Measurements from ENCODE around the gene GRIFIN. TPM values are rescaled to one million over a fixed set of nuclear protein-coding genes. Genes with fewer than 3 reads are reported as not detected.

GRIFIN gene
- total RNA-seq, 1 donor from 2014 or later = not detected

- Histone ChIP-seq H3K9me3 (ENCODE audit: control insufficient read depth in 3 of 3, low read length in 3 of 3) (no peaks in the 10 kb centered on the region), H3K27me3 (ENCODE audit: control insufficient read depth in 3 of 3, insufficient read depth in 3 of 3, low read length in 3 of 3) (peaks cover 23 to 41% (median 28%) of the 10 kb centered on the region in 3 donors), H3K27ac (ENCODE audit: low read depth, low read length) (no peak overlapping the region), H3K36me3 (ENCODE audit: control insufficient read depth in 3 of 3, insufficient read depth in 3 of 3, low read length in 3 of 3) (no peaks in the 10 kb centered on the region), H3K4me3 (ENCODE audit: low read length in 3 of 3) (no peak overlapping the region), H3K9ac (ENCODE audit: low read depth in 1 of 3, low read length in 3 of 3) (no peak overlapping the region), H3K4me1 (ENCODE audit: control insufficient read depth in 3 of 3, insufficient read depth in 3 of 3, low read length in 3 of 3) (peaks cover 22 to 34% (median 26%) of the 10 kb centered on the region in 3 donors)
Measured at GRCh38 chr7:2493205-2494164, 17.3 kb upstream of the GRIFIN start.

GRCh38 chr7:2492038-2492437 is 15.8 kb upstream of the GRIFIN start:
- Histone ChIP-seq H3K36me3 (ENCODE audit: control insufficient read depth in 3 of 3, insufficient read depth in 3 of 3, low read length in 3 of 3) (no peaks in the 10 kb centered on the region), H3K4me1 (ENCODE audit: control insufficient read depth in 3 of 3, insufficient read depth in 3 of 3, low read length in 3 of 3) (peaks cover 31 to 42% (median 40%) of the 10 kb centered on the region in 3 donors), H3K27me3 (ENCODE audit: control insufficient read depth in 3 of 3, insufficient read depth in 3 of 3, low read length in 3 of 3) (peaks cover 16 to 32% (median 22%) of the 10 kb centered on the region in 3 donors), H3K9ac (ENCODE audit: low read depth in 1 of 3, low read length in 3 of 3) (no peak overlapping the region), H3K4me3 (ENCODE audit: low read length in 3 of 3) (no peak overlapping the region), H3K27ac (ENCODE audit: low read depth, low read length) (no peak overlapping the region), H3K9me3 (ENCODE audit: control insufficient read depth in 3 of 3, low read length in 3 of 3) (no peaks in the 10 kb centered on the region)

- Histone ChIP-seq H3K4me1 (ENCODE audit: control insufficient read depth in 3 of 3, insufficient read depth in 3 of 3, low read length in 3 of 3) (peaks cover 31 to 42% (median 40%) of the 10 kb centered on the region in 3 donors), H3K4me3 (ENCODE audit: low read length in 3 of 3) (no peak overlapping the region), H3K27me3 (ENCODE audit: control insufficient read depth in 3 of 3, insufficient read depth in 3 of 3, low read length in 3 of 3) (peaks cover 11 to 24% (median 14%) of the 10 kb centered on the region in 3 donors), H3K9me3 (ENCODE audit: control insufficient read depth in 3 of 3, low read length in 3 of 3) (no peaks in the 10 kb centered on the region), H3K36me3 (ENCODE audit: control insufficient read depth in 3 of 3, insufficient read depth in 3 of 3, low read length in 3 of 3) (no peaks in the 10 kb centered on the region), H3K9ac (ENCODE audit: low read depth in 1 of 3, low read length in 3 of 3) (no peak overlapping the region), H3K27ac (ENCODE audit: low read depth, low read length) (peak overlapping the region; percentile 30)
Measured at GRCh38 chr7:2490181-2490651, 14.0 kb upstream of the GRIFIN start.

- Histone ChIP-seq H3K27ac (ENCODE audit: low read depth, low read length) (no peak overlapping the region), H3K27me3 (ENCODE audit: control insufficient read depth in 3 of 3, insufficient read depth in 3 of 3, low read length in 3 of 3) (peaks cover 4 to 18% (median 14%) of the 10 kb centered on the region in 3 donors), H3K36me3 (ENCODE audit: control insufficient read depth in 3 of 3, insufficient read depth in 3 of 3, low read length in 3 of 3) (no peaks in the 10 kb centered on the region), H3K4me1 (ENCODE audit: control insufficient read depth in 3 of 3, insufficient read depth in 3 of 3, low read length in 3 of 3) (peaks cover 31 to 38% (median 34%) of the 10 kb centered on the region in 3 donors), H3K4me3 (ENCODE audit: low read length in 3 of 3) (no peak overlapping the region), H3K9me3 (ENCODE audit: control insufficient read depth in 3 of 3, low read length in 3 of 3) (no peaks in the 10 kb centered on the region), H3K9ac (ENCODE audit: low read depth in 1 of 3, low read length in 3 of 3) (no peak overlapping the region)
Measured at GRCh38 chr7:2488681-2489080, 12.5 kb upstream of the GRIFIN start.

- Histone ChIP-seq H3K9ac (ENCODE audit: low read depth in 1 of 3, low read length in 3 of 3) (no peak overlapping the region), H3K4me3 (ENCODE audit: low read length in 3 of 3) (no peak overlapping the region), H3K27me3 (ENCODE audit: control insufficient read depth in 3 of 3, insufficient read depth in 3 of 3, low read length in 3 of 3) (peaks cover 3 to 16% (median 11%) of the 10 kb centered on the region in 3 donors), H3K27ac (ENCODE audit: low read depth, low read length) (no peak overlapping the region), H3K36me3 (ENCODE audit: control insufficient read depth in 3 of 3, insufficient read depth in 3 of 3, low read length in 3 of 3) (no peaks in the 10 kb centered on the region), H3K9me3 (ENCODE audit: control insufficient read depth in 3 of 3, low read length in 3 of 3) (no peaks in the 10 kb centered on the region), H3K4me1 (ENCODE audit: control insufficient read depth in 3 of 3, insufficient read depth in 3 of 3, low read length in 3 of 3) (peaks cover 31 to 34% (median 32%) of the 10 kb centered on the region in 3 donors)
Measured at GRCh38 chr7:2488272-2488645, 12.1 kb upstream of the GRIFIN start.

- Histone ChIP-seq H3K27me3 (ENCODE audit: control insufficient read depth in 3 of 3, insufficient read depth in 3 of 3, low read length in 3 of 3) (peaks cover 2 to 11% (median 6%) of the 10 kb centered on the region in 3 donors), H3K36me3 (ENCODE audit: control insufficient read depth in 3 of 3, insufficient read depth in 3 of 3, low read length in 3 of 3) (no peaks in the 10 kb centered on the region), H3K4me1 (ENCODE audit: control insufficient read depth in 3 of 3, insufficient read depth in 3 of 3, low read length in 3 of 3) (peaks cover 28 to 30% (median 28%) of the 10 kb centered on the region in 3 donors), H3K4me3 (ENCODE audit: low read length in 3 of 3) (no peak overlapping the region), H3K9ac (ENCODE audit: low read depth in 1 of 3, low read length in 3 of 3) (no peak overlapping the region), H3K27ac (ENCODE audit: low read depth, low read length) (no peak overlapping the region), H3K9me3 (ENCODE audit: control insufficient read depth in 3 of 3, low read length in 3 of 3) (no peaks in the 10 kb centered on the region)
Measured at GRCh38 chr7:2487586-2488271, 11.5 kb upstream of the GRIFIN start.

- no peak overlapping the region for H3K4me3 ChIP-seq (ENCODE audit: low read length in 3 of 3)
- no peak overlapping the region for H3K27ac ChIP-seq (ENCODE audit: low read depth, low read length)
- H3K27me3 ChIP-seq (ENCODE audit: control insufficient read depth in 3 of 3, insufficient read depth in 3 of 3, low read length in 3 of 3) = peaks cover 13 to 35% (median 17%) of the 10 kb centered on the region in 3 donors
- H3K9me3 ChIP-seq (ENCODE audit: control insufficient read depth in 3 of 3, low read length in 3 of 3) = no peaks in the 10 kb centered on the region
- H3K4me1 ChIP-seq (ENCODE audit: control insufficient read depth in 3 of 3, insufficient read depth in 3 of 3, low read length in 3 of 3) = peaks cover 24 to 26% (median 25%) of the 10 kb centered on the region in 3 donors
- no peak overlapping the region for H3K9ac ChIP-seq (ENCODE audit: low read depth in 1 of 3, low read length in 3 of 3)
- H3K36me3 ChIP-seq (ENCODE audit: control insufficient read depth in 3 of 3, insufficient read depth in 3 of 3, low read length in 3 of 3) = no peaks in the 10 kb centered on the region
Measured at GRCh38 chr7:2484868-2485267, 8.7 kb upstream of the GRIFIN start.

GRCh38 chr7:2483494-2483893 is 7.3 kb upstream of the GRIFIN start:
- Histone ChIP-seq H3K36me3 (ENCODE audit: control insufficient read depth in 3 of 3, insufficient read depth in 3 of 3, low read length in 3 of 3) (no peaks in the 10 kb centered on the region), H3K4me3 (ENCODE audit: low read length in 3 of 3) (no peak overlapping the region), H3K9me3 (ENCODE audit: control insufficient read depth in 3 of 3, low read length in 3 of 3) (no peaks in the 10 kb centered on the region), H3K9ac (ENCODE audit: low read depth in 1 of 3, low read length in 3 of 3) (no peak overlapping the region), H3K4me1 (ENCODE audit: control insufficient read depth in 3 of 3, insufficient read depth in 3 of 3, low read length in 3 of 3) (peaks cover 22 to 25% (median 22%) of the 10 kb centered on the region in 3 donors), H3K27me3 (ENCODE audit: control insufficient read depth in 3 of 3, insufficient read depth in 3 of 3, low read length in 3 of 3) (peaks cover 26 to 45% (median 27%) of the 10 kb centered on the region in 3 donors), H3K27ac (ENCODE audit: low read depth, low read length) (no peak overlapping the region)

- H3K4me1 ChIP-seq (ENCODE audit: control insufficient read depth in 3 of 3, insufficient read depth in 3 of 3, low read length in 3 of 3) = peaks cover 22 to 25% (median 22%) of the 10 kb centered on the region in 3 donors
- H3K9me3 ChIP-seq (ENCODE audit: control insufficient read depth in 3 of 3, low read length in 3 of 3) = no peaks in the 10 kb centered on the region
- no peak overlapping the region for H3K9ac ChIP-seq (ENCODE audit: low read depth in 1 of 3, low read length in 3 of 3)
- peaks cover 28 to 51% (median 34%) of the 10 kb centered on the region in 3 donors for H3K27me3 ChIP-seq (ENCODE audit: control insufficient read depth in 3 of 3, insufficient read depth in 3 of 3, low read length in 3 of 3)
- H3K36me3 ChIP-seq (ENCODE audit: control insufficient read depth in 3 of 3, insufficient read depth in 3 of 3, low read length in 3 of 3) = no peaks in the 10 kb centered on the region
- H3K4me3 ChIP-seq (ENCODE audit: low read length in 3 of 3) = no peak overlapping the region
- no peak overlapping the region for H3K27ac ChIP-seq (ENCODE audit: low read depth, low read length)
Measured at GRCh38 chr7:2482725-2483451, 6.7 kb upstream of the GRIFIN start.

All from skeletal muscle tissue (tissue), 4 donors.